Transverse colon (tissue), 4 donors: ENCODE results near the gene CDH13.

Experiments used
- CTCF ChIP-seq, 5 experiments: fragments of 200-600 bp in 3 of 5; fragments of 450-650 bp in 2 of 5; sonication (generic) in 3 of 5; IDR thresholded peaks; 1 replicate in 2 of 5; 2 replicates in 3 of 5; pipeline ENCODE4 v1.5.1; 2016 to 2017; ENCODE audit warnings: antibody characterized with exemption in 5 of 5, inconsistent platforms in 3 of 5, mild to moderate bottlenecking in 2 of 5, moderate library complexity in 1 of 5
- POLR2A ChIP-seq: fragments of 450-650 bp; IDR thresholded peaks from one replicate; pipeline ENCODE4 v1.6.1; 2016; ENCODE audit warnings: antibody characterized with exemption, mild to moderate bottlenecking, moderate library complexity
- POLR2AphosphoS5 ChIP-seq, 3 donors: sonication (generic); formaldehyde crosslinking; IDR thresholded peaks; one replicate each; pipeline ENCODE4 v1.6.1; 2016; ENCODE audit warnings: antibody characterized with exemption in 3 of 3

GRCh38 chr16:82995286-82995923 lies 368.6 kb downstream of the CDH13 start:
- TF ChIP-seq CTCF (IDR thresholded peaks at IDR 0.05) (no peak), POLR2AphosphoS5 (IDR thresholded peaks at IDR 0.05) (no peak), POLR2A (no peak)
